K562 (cell line): ENCODE measurements around the gene MLX. TPM values are rescaled to one million over a fixed set of nuclear protein-coding genes. Genes with fewer than 3 reads are reported as not detected.

Experiments used
- ATF7 ChIP-seq: fragments of 450-650 bp; IDR thresholded peaks from 2 replicates; pipeline ENCODE4 v1.7.1; 2014; ENCODE audit warnings: mild to moderate bottlenecking, moderate library complexity
- CEBPG ChIP-seq, 3 experiments: fragments of 200-800 bp in 1 of 3; sonication (Bioruptor generic) in 1 of 3; sonication (generic) in 1 of 3; formaldehyde crosslinking in 1 of 3; IDR thresholded peaks in 2 of 3; conservative IDR thresholded peaks in 1 of 3; 2 replicates each; pipeline versions ENCODE4 v1.6.1 to v1.8.0; 2016 to 2022; ENCODE audit warnings: missing compliant biosample characterization in 2 of 3, missing genetic modification characterization in 2 of 3, mild to moderate bottlenecking in 1 of 3, missing genetic modification reagents in 1 of 3
- CTCFL ChIP-seq: IDR thresholded peaks from 2 replicates; pipeline ENCODE4 v1.6.1; 2011; ENCODE audit warnings: borderline replicate concordance, low read depth, mild to moderate bottlenecking, moderate library complexity, low read length; ENCODE audit not compliant: insufficient read depth, poor library complexity, severe bottlenecking
- DEAF1 ChIP-seq: fragments of 450-650 bp; formaldehyde crosslinking; IDR thresholded peaks from 2 replicates; pipeline ENCODE4 v1.4.0; 2020; ENCODE audit warnings: mild to moderate bottlenecking, moderate library complexity
- E2F6 ChIP-seq, 2 experiments: IDR thresholded peaks; 2 replicates each; pipeline ENCODE4 v1.6.1; 2011; ENCODE audit warnings: borderline replicate concordance in 1 of 2, control low read depth in 1 of 2, low read depth in 1 of 2, low read length in 1 of 2, mild to moderate bottlenecking in 1 of 2, mixed read lengths in 1 of 2, moderate library complexity in 1 of 2; ENCODE audit not compliant: insufficient read depth in 1 of 2, insufficient read length in 1 of 2, poor library complexity in 1 of 2, severe bottlenecking in 1 of 2; ENCODE audit errors: extremely low read depth in 1 of 2
- EP300 ChIP-seq: IDR thresholded peaks from 2 replicates; pipeline ENCODE4 v1.6.1; 2012; ENCODE audit warnings: low read length, improper control_type of control experiment
- KDM4B ChIP-seq, 2 experiments: fragments of 450-650 bp in 1 of 2; sonication (generic) in 1 of 2; IDR thresholded peaks; 2 replicates each; pipeline ENCODE4 v1.6.1; 2016 to 2017; ENCODE audit warnings: borderline replicate concordance in 2 of 2, antibody characterized with exemption in 1 of 2, low read depth in 1 of 2, mild to moderate bottlenecking in 1 of 2
- MAX ChIP-seq: sonication (generic); formaldehyde crosslinking; IDR thresholded peaks from 2 replicates; pipeline ENCODE4 v1.9.0; 2022; ENCODE audit warnings: mild to moderate bottlenecking, missing genetic modification reagents
- MAZ ChIP-seq, 2 experiments: fragments of 450-650 bp in 1 of 2; sonication (generic) in 1 of 2; formaldehyde crosslinking; IDR thresholded peaks in 1 of 2; conservative IDR thresholded peaks in 1 of 2; 2 replicates each; pipeline versions ENCODE4 v1.4.0 to v1.5.0; 2020; ENCODE audit warnings: mild to moderate bottlenecking in 1 of 2, missing genetic modification reagents in 1 of 2
- MYNN ChIP-seq, 2 experiments: sonication (generic); formaldehyde crosslinking in 1 of 2; IDR thresholded peaks; 2 replicates each; pipeline versions ENCODE4 v1.5.0 to v1.6.1; 2016 to 2020; ENCODE audit warnings: antibody characterized with exemption in 1 of 2, missing genetic modification reagents in 1 of 2
- NFATC3 ChIP-seq: fragments of 450-650 bp; IDR thresholded peaks from 2 replicates; pipeline ENCODE4 v1.6.1; 2017; ENCODE audit warnings: mild to moderate bottlenecking
- VEZF1 ChIP-seq: fragments of 200-800 bp; sonication (Bioruptor generic); IDR thresholded peaks from 2 replicates; pipeline ENCODE4 v1.6.1; 2017; ENCODE audit warnings: missing genetic modification characterization, missing compliant biosample characterization
- ZC3H8 ChIP-seq: fragments of 450-650 bp; IDR thresholded peaks from 2 replicates; pipeline ENCODE4 v1.6.1; 2017
- polyA plus RNA-seq, 8 experiments: library from polyadenylated mRNA; depleted of rRNA in 4 of 8; stranded (reverse) in 5 of 8; unstranded in 3 of 8; fragments of >200 nt; fragmentation: Nextera tagmentation in 2 of 8; fragmentation: Illumina TruSeq in 1 of 8; extraction: Ambion mirVana in 2 of 8; extraction: Trizol in 1 of 8; gene quantifications; 2 replicates each; pipeline versions ENCODE4 v1.2.1 to v1.2.3, GENCODE V29; 2011 to 2014; ENCODE audit warnings: inconsistent platforms in 1 of 8, missing spikeins in 1 of 8
- total RNA-seq, 7 experiments: library from RNA; depleted of rRNA in 6 of 7; stranded (reverse); fragments of >200 nt in 6 of 7; fragmentation: Illumina TruSeq in 2 of 7; extraction: Trizol in 2 of 7; gene quantifications; 2 replicates each; pipeline versions ENCODE4 v1.2.1 to v1.2.3, GENCODE V29; 2011 to 2021; ENCODE audit warnings: low replicate concordance in 1 of 7

MLX gene
- total and polyA plus RNA-seq, 9 of the 15 experiments (the other 6 are each of a cell fraction or from before 2014, with no cell fraction given) = 42.9 to 100 (median 58.9) TPM

- TF ChIP-seq KDM4B (IDR thresholded peaks at IDR 0.05; ENCODE audit: borderline replicate concordance in 2 of 2, low read depth in 1 of 2) (0 out of 4 replicates have a peak, but pooled peaks of 1 of the 2 experiments have one; percentile 14), ATF7 (0 out of 2 replicates have a peak, but pooled peaks have one; percentile 26), ZC3H8 (no peak), VEZF1 (CRISPR knock-in tag) (peak; percentile 72), CTCFL (peak; percentile 24), EP300 (peak; percentile 55), DEAF1 (CRISPR knock-in tag) (peak; percentile 52; the same call in 1 of the 2 replicates), E2F6 (IDR thresholded peaks at IDR 0.05; ENCODE audit: borderline replicate concordance in 1 of 2, extremely low read depth in 1 of 2, insufficient read depth in 1 of 2, insufficient read length in 1 of 2, low read depth in 1 of 2, low read length in 1 of 2, poor library complexity in 1 of 2, severe bottlenecking in 1 of 2) (peak in 1 of 2 experiments; percentile 31), NFATC3 (no peak), MAX (CRISPR knock-in tag) (peak; percentile 12; the same call in 1 of the 2 replicates), MAZ (CRISPR knock-in tag; conservative IDR thresholded peaks at IDR 0.05 in 1 of 2, IDR thresholded peaks at IDR 0.05 in 1 of 2) (peak; percentile 12 to 93; a peak in 2 of 4 replicates), CEBPG (CRISPR knock-in tag; IDR thresholded peaks at IDR 0.05) (no peak), CEBPG (tag; conservative IDR thresholded peaks at IDR 0.05 in 1 of 2, IDR thresholded peaks at IDR 0.05 in 1 of 2) (no peak), MYNN (IDR thresholded peaks at IDR 0.05) (0 out of 2 replicates have a peak, but pooled peaks have one; percentile 43), MYNN (CRISPR knock-in tag; IDR thresholded peaks at IDR 0.05) (no peak)
Measured at GRCh38 chr17:42578282-42578869, 11.5 kb downstream of the MLX start (continued).
